Ishikawa (cell line): ENCODE measurements around the gene ATXN1.

Experiments
- CREB1 ChIP-seq: IDR thresholded peaks from 2 replicates; pipeline ENCODE4 v1.6.1; 2012; ENCODE audit warnings: low read depth
- EP300 ChIP-seq: IDR thresholded peaks from 2 replicates; pipeline ENCODE4 v1.6.1; 2012; ENCODE audit warnings: borderline replicate concordance
- FOXM1 ChIP-seq: IDR thresholded peaks from 2 replicates; pipeline ENCODE4 v1.6.1; 2012; ENCODE audit warnings: low read depth, borderline replicate concordance
- NFIC ChIP-seq: IDR thresholded peaks from 2 replicates; pipeline ENCODE4 v1.6.1; 2012
- TAF1 ChIP-seq: IDR thresholded peaks from 2 replicates; pipeline ENCODE4 v1.6.1; 2012; ENCODE audit warnings: low read depth, mild to moderate bottlenecking
- TEAD4 ChIP-seq: IDR thresholded peaks from 2 replicates; pipeline ENCODE4 v1.6.1; 2012
- YY1 ChIP-seq: IDR thresholded peaks from 2 replicates; pipeline ENCODE4 v1.6.1; 2012; ENCODE audit warnings: low read depth
- TF ChIP-seq, protein P1 (sequence below): IDR thresholded peaks from 2 replicates; pipeline ENCODE4 v1.6.1; 2012
- TF ChIP-seq, protein P2 (sequence below): IDR thresholded peaks from 2 replicates; pipeline ENCODE4 v1.6.1; 2012; ENCODE audit warnings: low read depth, mild to moderate bottlenecking

DNA sequence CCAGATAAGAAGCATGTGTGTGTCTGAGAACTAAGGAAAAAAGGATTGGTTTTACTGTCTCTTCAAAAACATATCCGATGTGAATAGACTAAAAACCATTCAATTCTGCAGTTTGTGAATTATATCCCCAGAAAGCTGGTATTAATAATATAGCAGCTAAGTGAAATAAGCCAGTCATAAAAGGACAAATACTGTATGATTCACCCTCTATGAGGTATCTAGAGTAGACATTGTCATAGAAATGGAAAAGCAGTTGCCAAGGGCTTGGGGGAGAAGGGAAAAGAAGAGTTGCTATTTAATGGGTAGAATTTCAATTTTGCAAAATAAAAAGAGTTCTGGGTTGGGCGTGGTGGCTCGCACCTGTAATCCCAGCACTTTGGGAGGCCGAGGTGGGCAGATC, 137.5 kb downstream of the ATXN1 start:
- TF ChIP-seq, protein P1, sequence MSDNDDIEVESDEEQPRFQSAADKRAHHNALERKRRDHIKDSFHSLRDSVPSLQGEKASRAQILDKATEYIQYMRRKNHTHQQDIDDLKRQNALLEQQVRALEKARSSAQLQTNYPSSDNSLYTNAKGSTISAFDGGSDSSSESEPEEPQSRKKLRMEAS = no peak
- TF ChIP-seq, protein P2, sequence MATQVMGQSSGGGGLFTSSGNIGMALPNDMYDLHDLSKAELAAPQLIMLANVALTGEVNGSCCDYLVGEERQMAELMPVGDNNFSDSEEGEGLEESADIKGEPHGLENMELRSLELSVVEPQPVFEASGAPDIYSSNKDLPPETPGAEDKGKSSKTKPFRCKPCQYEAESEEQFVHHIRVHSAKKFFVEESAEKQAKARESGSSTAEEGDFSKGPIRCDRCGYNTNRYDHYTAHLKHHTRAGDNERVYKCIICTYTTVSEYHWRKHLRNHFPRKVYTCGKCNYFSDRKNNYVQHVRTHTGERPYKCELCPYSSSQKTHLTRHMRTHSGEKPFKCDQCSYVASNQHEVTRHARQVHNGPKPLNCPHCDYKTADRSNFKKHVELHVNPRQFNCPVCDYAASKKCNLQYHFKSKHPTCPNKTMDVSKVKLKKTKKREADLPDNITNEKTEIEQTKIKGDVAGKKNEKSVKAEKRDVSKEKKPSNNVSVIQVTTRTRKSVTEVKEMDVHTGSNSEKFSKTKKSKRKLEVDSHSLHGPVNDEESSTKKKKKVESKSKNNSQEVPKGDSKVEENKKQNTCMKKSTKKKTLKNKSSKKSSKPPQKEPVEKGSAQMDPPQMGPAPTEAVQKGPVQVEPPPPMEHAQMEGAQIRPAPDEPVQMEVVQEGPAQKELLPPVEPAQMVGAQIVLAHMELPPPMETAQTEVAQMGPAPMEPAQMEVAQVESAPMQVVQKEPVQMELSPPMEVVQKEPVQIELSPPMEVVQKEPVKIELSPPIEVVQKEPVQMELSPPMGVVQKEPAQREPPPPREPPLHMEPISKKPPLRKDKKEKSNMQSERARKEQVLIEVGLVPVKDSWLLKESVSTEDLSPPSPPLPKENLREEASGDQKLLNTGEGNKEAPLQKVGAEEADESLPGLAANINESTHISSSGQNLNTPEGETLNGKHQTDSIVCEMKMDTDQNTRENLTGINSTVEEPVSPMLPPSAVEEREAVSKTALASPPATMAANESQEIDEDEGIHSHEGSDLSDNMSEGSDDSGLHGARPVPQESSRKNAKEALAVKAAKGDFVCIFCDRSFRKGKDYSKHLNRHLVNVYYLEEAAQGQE = no peak
- no peak for TF ChIP-seq TAF1
- no peak for TF ChIP-seq EP300
- no peak for TF ChIP-seq TEAD4
- TF ChIP-seq FOXM1 = no peak
- no peak for TF ChIP-seq YY1
- TF ChIP-seq CREB1 = no peak
- TF ChIP-seq NFIC = no peak
